D721Med (cell line): ENCODE results near the gene NEUROG2.

Experiments
- DNase-seq: peaks from one replicate; pipeline ENCODE4 v3.0.0; 2011; ENCODE audit warnings: low spot score; ENCODE audit not compliant: insufficient read length
- FAIRE-seq: peaks from 2 replicates; lab custom pipeline; 2011; peaks lifted over from hg19 to GRCh38; lab: Jason Lieb, UNC
- CTCF ChIP-seq: IDR thresholded peaks from 2 replicates; pipeline ENCODE4 v1.5.1; 2012; ENCODE audit warnings: mild to moderate bottlenecking, control low read depth; ENCODE audit not compliant: insufficient read depth; ENCODE audit errors: missing control alignments

The NEUROG2 gene

GRCh38 chr4:112521123-112522023 is 5.4 kb upstream of the NEUROG2 start:
- FAIRE-seq (no peak), DNase-seq (no peak)
- TF ChIP-seq CTCF: no peak

GRCh38 chr4:112520598-112521122 is 4.7 kb upstream of the NEUROG2 start:
- no peak for DNase-seq
- no peak for TF ChIP-seq CTCF
- FAIRE-seq: no peak

- FAIRE-seq (no peak), DNase-seq (no peak)
- no peak for TF ChIP-seq CTCF
Observed at GRCh38 chr4:112519689-112520597, 4.0 kb upstream of the NEUROG2 start.

- no peak for TF ChIP-seq CTCF
- FAIRE-seq: no peak
Observed at GRCh38 chr4:112518675-112519074, 2.7 kb upstream of the NEUROG2 start.

GRCh38 chr4:112517911-112518310 is 1.9 kb upstream of the NEUROG2 start:
- TF ChIP-seq CTCF: no peak
- no peak for DNase-seq
- FAIRE-seq: no peak

More at GRCh38 chr4:112518675-112519074, 2.7 kb upstream of the NEUROG2 start:
- DNase-seq: no peak

- TF ChIP-seq CTCF: no peak
- no peak for FAIRE-seq
- DNase-seq: no peak
Observed at GRCh38 chr4:112517067-112517634, 1.2 kb upstream of the NEUROG2 start.
